GM10266 (cell line): Measurements from ENCODE around the gene CRAMP1.

Experiments
- DNase-seq: peaks from one replicate; pipeline ENCODE4 v3.0.0; 2012; ENCODE audit errors: extremely low spot score
- CTCF ChIP-seq: IDR thresholded peaks from 2 replicates; pipeline ENCODE4 v1.5.1; 2012; ENCODE audit warnings: mild to moderate bottlenecking, low read depth; ENCODE audit not compliant: control insufficient read depth, insufficient read depth; ENCODE audit errors: missing control alignments

The CRAMP1 gene

GRCh38 chr16:1620391-1620790, 8.2 kb downstream of the CRAMP1 start:
- peak; percentile 64 for DNase-seq
- TF ChIP-seq CTCF = no peak

DNA sequence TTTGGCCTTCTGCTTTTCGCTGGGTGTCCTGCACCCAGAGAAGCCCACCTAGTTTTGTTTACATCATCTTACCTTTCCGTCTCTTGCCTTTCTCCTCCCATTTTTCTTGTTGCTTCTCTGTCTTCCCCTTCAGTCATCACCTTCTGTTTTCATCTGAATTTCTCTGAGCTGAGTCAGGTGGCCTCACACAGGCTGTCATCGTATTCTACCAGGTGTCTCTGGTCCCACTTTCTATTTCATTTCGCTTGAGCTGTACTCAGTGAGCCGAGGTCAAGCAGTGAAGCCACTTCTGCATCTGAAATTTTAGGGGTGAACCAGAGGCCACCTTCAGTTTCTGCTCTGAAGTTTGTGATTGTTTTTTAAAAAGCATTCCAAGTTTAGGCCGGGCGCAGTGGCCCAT, 9.7 kb downstream of the CRAMP1 start:
- no peak for TF ChIP-seq CTCF
- DNase-seq = peak; percentile 65

GRCh38 chr16:1626327-1626726, 14.2 kb downstream of the CRAMP1 start:
- TF ChIP-seq CTCF = no peak
- no peak for DNase-seq

DNA sequence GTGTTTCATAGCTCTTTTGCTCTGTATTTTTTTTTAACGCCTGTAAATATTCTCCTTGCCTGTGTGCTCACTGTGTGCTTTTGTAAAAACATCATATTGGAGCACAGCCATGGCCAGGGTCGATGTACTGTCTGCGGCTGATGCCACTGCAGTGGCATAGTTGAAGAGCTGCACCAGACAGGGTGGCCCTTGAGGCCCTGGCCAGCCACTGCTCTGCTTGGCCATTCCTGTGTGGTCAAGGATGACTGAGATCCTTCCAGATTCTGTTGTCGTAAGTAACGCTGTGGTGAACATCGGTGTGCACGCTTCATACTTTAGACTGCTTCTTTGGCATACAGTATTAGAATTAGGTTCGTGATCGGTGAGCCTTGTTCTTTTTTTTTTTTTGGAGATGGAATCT, 14.6 kb downstream of the CRAMP1 start:
- no peak for TF ChIP-seq CTCF
- DNase-seq = no peak

DNA sequence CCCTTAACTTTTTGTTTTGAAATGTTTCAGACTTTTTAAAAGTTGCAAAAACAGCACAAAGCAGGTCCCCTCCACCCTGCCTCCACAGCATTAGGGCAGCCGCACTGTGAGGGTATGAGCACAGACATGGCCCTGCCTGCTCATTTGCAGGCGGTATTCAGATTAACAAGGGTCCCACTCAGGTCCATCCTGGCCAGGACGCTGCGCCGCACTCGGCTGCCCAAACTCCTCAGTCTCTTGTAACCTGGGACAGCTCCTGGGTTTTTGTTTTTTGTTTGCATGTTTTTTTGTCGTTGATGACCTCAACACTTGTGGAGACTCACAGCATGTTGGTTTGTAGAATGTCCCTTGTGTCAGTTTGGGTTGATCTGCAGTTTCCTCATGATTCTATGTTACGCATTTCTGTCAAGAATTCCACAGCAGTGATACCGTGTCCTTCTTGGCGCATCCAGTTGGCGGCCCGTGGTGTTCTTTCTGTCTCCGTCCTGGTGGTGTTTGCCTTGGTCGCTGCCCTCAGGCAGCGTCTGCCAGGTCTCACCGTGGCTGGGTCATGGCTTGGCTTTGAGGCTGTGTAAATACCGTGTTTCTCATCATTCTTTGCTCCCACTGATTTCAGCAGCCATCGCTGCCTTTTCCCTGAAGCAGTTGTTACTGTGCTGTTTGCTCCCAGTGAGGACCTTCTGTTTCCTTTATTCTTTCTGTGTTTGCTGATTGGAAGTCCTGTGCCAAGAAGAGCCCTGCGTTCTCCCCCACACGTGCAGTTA, 18.5 kb downstream of the CRAMP1 start:
- TF ChIP-seq CTCF = no peak
- DNase-seq = no peak

GRCh38 chr16:1631230-1631629, 19.1 kb downstream of the CRAMP1 start:
- no peak for DNase-seq
- TF ChIP-seq CTCF = no peak

DNA sequence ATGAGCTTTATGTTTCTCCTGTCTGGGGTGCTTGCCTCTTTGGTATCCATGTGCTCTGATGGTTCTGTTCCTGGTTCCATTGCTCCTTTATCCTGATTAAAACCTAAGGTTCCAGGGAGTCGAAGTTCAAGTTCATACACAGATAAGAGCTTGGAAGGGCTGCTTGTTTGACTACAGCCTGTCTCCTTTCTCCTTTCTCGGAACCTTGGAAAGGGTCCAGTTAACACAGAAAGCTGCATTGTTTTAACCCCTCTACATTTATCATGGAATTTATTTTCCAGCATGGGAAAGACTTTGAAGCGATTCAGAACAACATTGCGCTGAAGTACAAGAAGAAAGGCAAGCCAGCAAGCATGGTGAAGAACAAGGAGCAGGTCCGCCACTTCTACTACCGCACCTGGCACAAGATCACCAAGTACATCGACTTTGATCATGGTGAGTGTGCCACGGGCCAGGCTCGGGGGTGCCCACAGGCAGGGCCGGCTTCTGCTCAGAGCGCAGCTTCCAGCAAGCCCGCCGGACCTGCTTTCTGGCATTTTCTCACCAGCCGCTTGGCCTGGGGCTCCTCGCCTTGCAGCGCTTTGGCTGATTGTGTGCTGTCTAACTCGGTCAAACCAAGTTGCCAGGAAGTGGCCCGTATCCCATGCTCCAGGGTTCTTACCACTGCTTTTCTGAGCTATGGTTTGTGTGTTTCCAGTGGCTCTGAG, 19.9 kb downstream of the CRAMP1 start:
- TF ChIP-seq CTCF = no peak
- DNase-seq = no peak
